Islet precursor cell (in vitro differentiated cells): ENCODE data around the gene TMEM89.

ENCODE experiments used
- DNase-seq: peaks from one replicate; pipeline ENCODE4 v3.0.0-alpha.2; 2018

TMEM89 gene

DNA sequence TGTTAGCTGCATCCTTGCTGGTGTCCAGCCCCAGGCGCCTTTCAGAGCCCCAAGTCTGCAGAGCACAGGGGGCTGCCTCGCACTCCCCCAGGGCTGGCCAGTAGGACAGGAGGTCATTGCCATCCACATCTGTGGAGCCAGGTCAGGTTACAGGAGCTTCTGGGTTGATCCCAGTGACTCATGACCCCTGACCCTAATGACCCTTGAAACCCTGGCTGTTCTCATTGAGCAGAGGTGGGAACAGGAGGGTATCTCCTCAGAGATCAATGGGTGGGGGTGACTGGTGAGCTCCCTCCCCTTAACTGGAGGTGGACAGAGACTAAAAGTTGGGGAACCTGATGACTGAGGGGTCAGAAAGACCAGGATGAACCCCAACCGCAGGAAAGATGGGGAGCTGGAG is 19.8 kb upstream of the TMEM89 start:
- no peak for DNase-seq

DNA sequence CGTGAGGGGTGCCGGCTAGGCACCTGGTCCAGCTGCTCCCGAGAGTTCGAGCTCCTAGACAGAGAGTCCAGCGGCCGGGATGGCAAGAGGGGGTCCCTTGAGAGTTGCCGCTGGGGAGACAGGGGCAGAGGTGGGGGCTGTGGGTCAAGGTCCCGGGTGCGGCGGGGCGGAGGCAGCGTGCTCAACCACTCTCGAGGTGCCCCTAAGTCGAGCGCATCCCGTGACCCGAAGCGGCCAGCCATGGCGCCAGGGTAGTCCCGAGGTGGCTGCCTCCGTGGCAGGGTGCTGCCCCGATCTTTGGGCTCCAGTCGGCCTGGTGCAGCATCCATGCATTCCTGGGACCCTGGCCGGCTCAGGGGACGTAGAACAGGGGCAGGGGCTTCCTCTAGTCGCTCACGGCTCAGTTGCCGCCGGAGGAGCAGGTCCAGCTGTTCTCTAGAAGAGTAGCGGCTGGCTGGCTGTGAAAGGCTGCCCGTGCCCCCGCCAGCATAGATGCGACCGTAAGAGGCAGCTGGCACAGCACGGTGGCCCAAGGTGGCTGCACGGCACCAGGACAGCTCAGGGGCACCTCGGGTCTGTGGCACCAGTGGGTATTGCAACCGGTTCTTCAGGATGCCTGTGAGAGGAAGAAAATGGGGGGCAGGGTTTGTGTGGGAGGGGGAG is 18.5 kb upstream of the TMEM89 start:
- DNase-seq = no peak

DNA sequence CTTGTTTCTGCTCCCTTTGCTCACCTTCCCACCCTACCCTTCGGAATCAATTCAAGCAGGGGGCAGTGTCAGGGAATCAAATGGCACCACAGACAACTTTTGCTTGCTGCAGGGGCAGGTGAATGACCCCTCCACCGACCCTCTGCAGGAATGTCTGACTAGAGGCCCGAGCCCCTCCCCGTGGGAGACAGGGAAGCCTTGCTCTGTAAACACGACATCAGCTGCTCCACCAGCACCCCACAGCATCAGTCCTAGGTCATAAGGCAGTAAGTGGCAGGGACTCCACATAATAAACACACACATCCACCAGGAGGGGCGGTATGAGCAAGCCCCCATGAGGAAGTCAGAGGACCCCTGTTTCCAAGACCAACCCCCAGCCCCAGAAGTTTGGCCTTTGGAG is 15.7 kb upstream of the TMEM89 start:
- DNase-seq = no peak

- DNase-seq = no peak
Observed at GRCh38 chr3:48636149-48636655, 14.6 kb upstream of the TMEM89 start.

- peak; percentile 99 for DNase-seq
Observed at GRCh38 chr3:48635222-48636021, 13.9 kb upstream of the TMEM89 start, which contains the start of gene SLC26A6. Gene SLC26A6, minus strand, starts transcription at chr3:48635461. Its CDS starts 68 bp downstream, at chr3:48635393.

DNA sequence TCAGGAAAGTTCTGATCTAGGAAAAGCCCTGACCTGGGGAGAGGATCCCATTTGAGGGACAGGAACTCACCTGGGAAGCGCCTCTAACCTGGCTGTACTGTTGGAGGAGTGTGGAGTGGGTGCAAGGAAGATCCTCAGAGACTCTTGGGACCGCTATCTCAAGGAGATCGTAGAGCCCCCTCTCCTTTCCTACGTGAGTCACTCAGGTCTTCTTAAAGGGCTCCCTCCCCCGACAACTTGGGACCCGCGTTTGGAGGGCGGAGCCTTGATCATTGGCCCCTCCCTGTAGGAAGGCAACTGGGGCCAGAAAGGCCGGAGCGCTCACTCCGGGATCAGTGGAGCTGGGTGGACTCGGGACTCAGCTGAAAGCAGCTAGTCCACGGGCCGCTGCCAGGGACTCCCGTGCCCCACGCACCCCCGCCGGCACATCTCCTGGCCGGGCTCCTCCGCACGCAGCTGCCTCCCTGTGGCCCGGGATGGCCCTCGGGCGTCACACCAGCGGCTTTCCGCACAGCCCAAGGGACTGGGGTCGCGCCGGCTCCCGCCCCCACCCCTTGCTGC is 13.2 kb upstream of the TMEM89 start:
- DNase-seq = peak; percentile 82

- no peak for DNase-seq
Observed at GRCh38 chr3:48633743-48634142, 12.2 kb upstream of the TMEM89 start.

DNA sequence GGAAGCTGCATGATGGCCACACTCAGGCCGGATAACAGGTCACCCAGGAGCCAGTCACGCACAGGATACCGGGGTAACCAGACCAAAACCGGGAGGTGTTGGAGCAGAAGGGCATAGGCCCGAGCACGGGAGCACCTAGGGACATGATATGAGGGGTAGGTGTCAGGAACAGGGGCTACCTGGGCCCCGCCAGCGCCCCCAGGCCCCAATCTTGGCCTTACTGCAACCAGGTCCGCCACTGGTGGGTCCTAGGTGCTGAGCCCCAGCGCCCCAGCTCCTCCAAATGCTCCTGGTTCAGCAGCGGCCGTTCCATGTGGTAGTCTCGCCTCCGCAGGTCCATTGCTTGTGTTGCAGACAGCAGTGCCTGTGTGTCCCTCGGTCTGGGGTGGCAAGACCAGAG is 11.7 kb upstream of the TMEM89 start:
- DNase-seq = no peak

DNA sequence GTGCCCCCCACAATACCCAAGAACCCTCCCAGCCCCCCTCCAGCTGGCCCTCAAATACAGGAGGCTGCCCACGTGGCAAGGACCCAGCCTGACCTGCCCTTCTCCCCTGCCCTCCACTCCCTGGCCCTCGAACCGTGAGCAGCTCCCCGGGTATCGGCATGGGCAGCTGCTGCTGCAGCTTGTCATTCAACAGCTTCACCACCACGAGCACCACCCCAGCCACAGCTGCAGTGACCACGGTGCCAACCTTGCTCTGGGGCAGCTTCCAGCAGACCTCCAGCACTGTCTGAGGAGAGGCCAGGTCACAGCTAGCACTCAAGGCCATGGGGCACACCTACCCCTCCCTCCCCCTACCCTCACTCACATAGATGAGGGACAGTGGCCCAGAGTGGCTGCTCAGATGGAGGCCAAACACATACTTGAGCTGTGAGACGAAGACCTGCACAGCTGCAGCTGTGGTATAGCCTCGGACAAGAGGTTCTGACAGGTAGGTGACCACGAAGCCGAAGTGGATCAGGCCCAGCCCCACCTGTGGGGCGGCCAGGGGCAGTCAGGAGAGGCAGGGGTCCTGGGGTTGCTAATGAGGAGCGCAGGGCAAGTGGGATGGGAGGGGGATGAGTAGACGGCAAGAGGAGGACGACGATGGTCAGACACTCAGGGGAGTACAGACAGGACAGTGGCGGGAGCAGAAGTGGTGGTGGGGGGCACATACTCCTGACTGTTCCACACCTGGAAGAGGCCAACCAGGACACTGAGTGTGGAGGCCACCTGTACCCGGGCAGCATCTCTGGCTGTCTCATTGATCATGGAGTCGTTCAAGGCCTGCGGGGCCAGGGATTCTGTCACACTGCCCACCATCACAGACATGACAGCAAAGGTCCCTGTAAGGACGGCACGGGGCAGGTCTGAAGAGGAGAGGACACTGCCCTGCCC is 10.2 kb upstream of the TMEM89 start:
- DNase-seq = no peak

DNA sequence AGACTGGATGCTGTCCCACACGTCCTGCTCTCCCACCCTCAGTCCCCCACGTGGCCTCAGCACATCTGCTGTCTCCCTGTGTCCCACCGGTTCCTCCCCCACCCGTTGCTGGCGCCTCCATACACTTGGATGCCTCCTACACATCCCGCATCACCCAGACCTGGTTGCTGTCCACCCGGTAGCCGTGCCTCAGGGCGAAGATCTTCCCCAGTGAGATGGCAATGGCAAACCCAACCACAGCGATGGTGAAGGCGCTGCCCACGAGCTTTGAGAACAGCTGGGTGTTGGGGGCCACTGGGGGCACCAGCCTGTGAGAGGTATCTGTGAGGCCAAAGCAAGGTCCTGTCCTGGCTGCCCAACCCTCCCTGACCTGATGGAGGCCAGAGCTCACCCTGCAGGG is 9.3 kb upstream of the TMEM89 start:
- DNase-seq = no peak

DNA sequence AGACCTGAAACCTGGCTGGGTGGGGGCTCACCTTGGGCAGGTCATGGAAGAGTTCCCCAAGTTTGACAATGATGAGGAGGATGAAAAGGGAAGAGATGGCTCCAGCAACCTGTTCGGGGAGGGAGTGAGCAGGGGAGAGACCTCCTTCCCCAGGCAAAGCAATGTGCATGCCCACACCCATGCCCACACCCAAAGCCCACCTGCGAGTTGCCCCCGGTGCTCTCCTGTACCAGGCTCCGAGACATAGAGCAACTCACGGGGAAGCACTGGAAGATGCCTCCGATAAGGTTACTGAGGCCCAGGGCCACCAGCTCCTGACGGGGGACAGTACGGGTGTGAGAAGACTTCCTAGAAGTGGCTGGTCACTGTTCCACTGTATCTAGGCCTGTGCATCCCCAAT is 8.8 kb upstream of the TMEM89 start:
- no peak for DNase-seq

DNA sequence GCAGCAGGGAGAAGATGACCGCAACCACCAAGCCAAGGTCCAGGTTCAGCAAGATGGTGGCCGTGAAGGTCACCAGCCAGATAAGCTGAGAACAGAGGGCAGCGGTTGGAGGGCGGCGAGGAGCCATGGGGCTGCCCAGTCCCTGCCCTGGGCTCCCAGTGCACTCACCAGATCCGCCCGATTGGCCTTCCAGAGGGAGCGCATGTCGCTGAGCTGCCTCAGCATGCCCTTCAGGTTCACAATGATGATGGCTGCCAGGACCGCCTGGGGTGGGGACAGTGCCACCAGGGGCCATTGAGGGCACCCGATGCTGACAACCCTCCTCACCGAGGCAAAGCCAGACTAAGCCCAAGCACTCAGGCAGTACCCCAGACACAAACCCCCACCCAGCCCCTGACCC is 8.3 kb upstream of the TMEM89 start:
- no peak for DNase-seq

GRCh38 chr3:48628277-48629017 is 6.9 kb upstream of the TMEM89 start:
- no peak for DNase-seq

GRCh38 chr3:48625600-48625999 is 4.0 kb upstream of the TMEM89 start:
- DNase-seq = no peak

DNA sequence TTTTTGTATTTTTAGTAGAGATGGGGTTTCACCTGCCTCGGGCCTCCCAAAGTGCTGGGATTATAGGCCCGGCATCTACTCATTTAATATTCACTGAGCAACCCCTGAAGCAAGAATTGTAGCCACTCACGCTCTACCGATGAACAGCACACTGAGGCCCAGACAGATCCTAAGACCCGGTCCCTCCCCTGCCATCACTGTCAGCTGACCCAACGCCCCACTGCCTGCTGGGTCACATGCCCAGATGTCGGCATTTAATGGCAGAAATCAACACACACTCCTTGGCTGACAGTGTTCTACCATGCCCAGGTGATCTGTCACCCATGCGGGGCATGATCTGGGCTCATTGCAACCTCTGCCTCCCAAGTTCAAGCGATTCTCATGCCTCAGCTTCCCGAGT is 3.2 kb upstream of the TMEM89 start:
- DNase-seq = no peak

- DNase-seq = no peak
Observed at GRCh38 chr3:48623851-48624547, 2.4 kb upstream of the TMEM89 start.

DNA sequence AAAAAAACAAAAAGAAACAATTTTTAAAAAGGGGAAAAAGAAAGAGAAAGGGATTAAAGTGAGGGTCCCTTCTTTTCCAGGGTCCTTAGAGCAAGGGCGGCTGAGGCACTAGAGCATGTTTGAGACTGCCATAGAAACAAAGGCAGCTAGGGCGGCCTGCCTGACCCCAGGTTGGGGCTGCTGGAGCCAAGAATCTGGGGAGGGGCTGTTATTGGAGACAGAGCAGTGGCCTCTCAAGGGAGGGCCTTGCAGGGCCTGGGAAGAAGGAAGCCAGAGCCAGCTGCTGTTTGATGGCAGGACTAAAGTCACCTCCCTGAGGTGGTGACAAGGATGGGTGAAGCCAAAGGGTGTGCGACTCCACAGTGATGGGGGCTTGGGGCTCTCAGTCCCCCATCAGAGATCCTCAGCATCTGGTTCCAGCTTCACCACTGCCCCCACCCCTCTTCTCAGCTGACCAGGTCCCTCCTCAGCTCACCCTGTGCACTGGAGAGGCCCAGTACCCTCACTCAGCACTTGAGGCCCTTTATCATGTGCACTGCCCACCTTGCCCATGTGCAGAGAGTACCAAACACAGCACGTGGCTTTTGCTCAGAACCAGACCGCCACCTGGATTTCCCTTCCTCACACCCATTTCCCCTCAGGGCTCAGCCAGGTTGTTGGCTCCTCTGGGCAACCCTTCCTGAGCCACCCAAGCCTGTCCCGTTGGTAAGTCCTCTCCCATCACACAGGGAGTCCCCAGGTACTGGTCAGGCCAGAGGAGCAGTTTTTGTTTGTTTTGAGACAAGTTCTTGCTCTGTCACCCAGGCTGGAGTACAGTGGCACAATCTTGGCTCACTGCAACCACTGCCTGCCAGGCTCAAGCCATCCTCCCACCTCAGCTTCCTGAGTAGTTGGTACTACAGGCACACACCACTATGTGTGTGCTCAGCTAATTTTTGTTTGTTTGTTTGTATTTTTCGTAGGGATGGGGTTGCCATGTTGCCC is 1.7 kb downstream of the TMEM89 start:
- DNase-seq = no peak

- no peak for DNase-seq
Observed at GRCh38 chr3:48617559-48617958, 4.0 kb downstream of the TMEM89 start.

GRCh38 chr3:48614044-48614443 is 7.5 kb downstream of the TMEM89 start:
- no peak for DNase-seq

GRCh38 chr3:48612309-48612708 is 9.3 kb downstream of the TMEM89 start:
- no peak for DNase-seq
